Keratinocyte (primary cell): ENCODE measurements around the gene NCBP1.

Source experiments
- EZH2 ChIP-seq: IDR thresholded peaks from one replicate; pipeline ENCODE4 v1.6.1; 2012; ENCODE audit warnings: inconsistent platforms, mild to moderate bottlenecking, low read length, moderate library complexity
- TF ChIP-seq, protein P1 (sequence below), 3 experiments: IDR thresholded peaks in 1 of 3; conservative IDR thresholded peaks in 1 of 3; optimal IDR thresholded peaks in 1 of 3; 2 replicates in 2 of 3; 3 replicates in 1 of 3; pipeline versions ENCODE3 to v1.5.1; 2011; ENCODE audit warnings: low read length in 3 of 3, mild to moderate bottlenecking in 3 of 3, moderate library complexity in 2 of 3, control low read depth in 1 of 3, inconsistent platforms in 1 of 3; ENCODE audit not compliant: insufficient read depth in 2 of 3; ENCODE audit errors: extremely low read depth in 1 of 3

DNA sequence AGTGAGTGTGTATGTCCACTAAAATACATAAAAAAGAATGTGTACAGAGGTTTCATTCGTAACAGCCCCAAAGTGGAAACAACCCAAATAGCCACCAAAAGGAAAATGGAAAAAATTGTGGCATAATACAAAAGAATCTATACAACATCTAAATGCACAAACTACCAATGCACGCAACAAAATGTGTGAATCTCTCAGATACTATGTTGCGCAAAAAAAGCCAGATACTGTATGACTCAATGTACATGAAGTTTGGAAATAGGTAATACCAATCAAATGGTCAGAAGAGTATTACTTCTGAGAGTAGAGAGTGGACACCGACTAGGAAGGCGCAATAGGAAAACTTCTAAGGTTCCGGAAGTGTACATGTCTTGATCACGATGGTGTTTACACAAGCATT, 61.1 kb downstream of the NCBP1 start:
- TF ChIP-seq, protein P1, sequence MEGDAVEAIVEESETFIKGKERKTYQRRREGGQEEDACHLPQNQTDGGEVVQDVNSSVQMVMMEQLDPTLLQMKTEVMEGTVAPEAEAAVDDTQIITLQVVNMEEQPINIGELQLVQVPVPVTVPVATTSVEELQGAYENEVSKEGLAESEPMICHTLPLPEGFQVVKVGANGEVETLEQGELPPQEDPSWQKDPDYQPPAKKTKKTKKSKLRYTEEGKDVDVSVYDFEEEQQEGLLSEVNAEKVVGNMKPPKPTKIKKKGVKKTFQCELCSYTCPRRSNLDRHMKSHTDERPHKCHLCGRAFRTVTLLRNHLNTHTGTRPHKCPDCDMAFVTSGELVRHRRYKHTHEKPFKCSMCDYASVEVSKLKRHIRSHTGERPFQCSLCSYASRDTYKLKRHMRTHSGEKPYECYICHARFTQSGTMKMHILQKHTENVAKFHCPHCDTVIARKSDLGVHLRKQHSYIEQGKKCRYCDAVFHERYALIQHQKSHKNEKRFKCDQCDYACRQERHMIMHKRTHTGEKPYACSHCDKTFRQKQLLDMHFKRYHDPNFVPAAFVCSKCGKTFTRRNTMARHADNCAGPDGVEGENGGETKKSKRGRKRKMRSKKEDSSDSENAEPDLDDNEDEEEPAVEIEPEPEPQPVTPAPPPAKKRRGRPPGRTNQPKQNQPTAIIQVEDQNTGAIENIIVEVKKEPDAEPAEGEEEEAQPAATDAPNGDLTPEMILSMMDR (optimal IDR thresholded peaks at IDR 0.05 in 1 of 3, IDR thresholded peaks at IDR 0.05 in 1 of 3, conservative IDR thresholded peaks at IDR 0.05 in 1 of 3; ENCODE audit: extremely low read depth in 1 of 3, insufficient read depth in 2 of 3, low read length in 3 of 3) = no peak
- no peak for TF ChIP-seq EZH2
